Nucleus accumbens (tissue), 56 donors: Measurements from ENCODE around the gene HIVEP3.

Experiments
- DNase-seq, 56 donors: peaks; one replicate each; lab custom pipeline; 2025; lab: John Stamatoyannopoulos, UW

Gene HIVEP3

GRCh38 chr1:41627491-41628280, 291.0 kb downstream of the HIVEP3 start:
- no peak for DNase-seq

- no peak for DNase-seq
Measured at GRCh38 chr1:41626616-41627375, 291.9 kb downstream of the HIVEP3 start.

- no peak for DNase-seq
Measured at GRCh38 chr1:41626146-41626545, 292.6 kb downstream of the HIVEP3 start.

- DNase-seq: no peak
Measured at GRCh38 chr1:41623736-41624135, 295.0 kb downstream of the HIVEP3 start.

- DNase-seq: no peak
Measured at GRCh38 chr1:41622859-41623732, 295.6 kb downstream of the HIVEP3 start.

GRCh38 chr1:41622402-41622801, 296.3 kb downstream of the HIVEP3 start:
- no peak for DNase-seq

GRCh38 chr1:41621791-41622190, 296.9 kb downstream of the HIVEP3 start:
- DNase-seq: no peak

GRCh38 chr1:41621256-41621655, 297.5 kb downstream of the HIVEP3 start:
- DNase-seq: no peak

- no peak for DNase-seq
Measured at GRCh38 chr1:41620365-41621169, 298.2 kb downstream of the HIVEP3 start.

GRCh38 chr1:41619511-41620364, 299.0 kb downstream of the HIVEP3 start:
- DNase-seq: no peak

GRCh38 chr1:41618871-41619270, 299.9 kb downstream of the HIVEP3 start:
- no peak for DNase-seq

- DNase-seq: peak; percentile 29 to 95 (median 85)
Measured at GRCh38 chr1:41618066-41618825, 300.5 kb downstream of the HIVEP3 start.

GRCh38 chr1:41617336-41617735, 301.4 kb downstream of the HIVEP3 start:
- DNase-seq: no peak

GRCh38 chr1:41616563-41616962, 302.2 kb downstream of the HIVEP3 start:
- no peak for DNase-seq

- DNase-seq: no peak
Measured at GRCh38 chr1:41615981-41616380, 302.7 kb downstream of the HIVEP3 start.

GRCh38 chr1:41615316-41615715, 303.4 kb downstream of the HIVEP3 start:
- no peak for DNase-seq

GRCh38 chr1:41614818-41615217, 303.9 kb downstream of the HIVEP3 start:
- DNase-seq: no peak
